Prostate gland (tissue), 2 donors: ENCODE measurements around the gene TPST2. TPM values are rescaled to one million over a fixed set of nuclear protein-coding genes. Genes with fewer than 3 reads are reported as not detected.

Source experiments
- DNase-seq: peaks from one replicate; pipeline ENCODE4 v3.0.0-alpha.2; 2019; ENCODE audit warnings: low spot score
- H3K27ac ChIP-seq, 2 donors: fragments of 200-600 bp; sonication (generic); 2 replicates each; pipeline ENCODE4 v1.5.1; 2017 to 2019
- H3K27me3 ChIP-seq: fragments of 200-600 bp; sonication (generic); replicated peaks from 2 replicates; pipeline ENCODE4 v1.5.1; 2019; ENCODE audit not compliant: insufficient read depth
- H3K36me3 ChIP-seq, 2 donors: fragments of 200-600 bp; sonication (generic); 1 replicate in 1 of 2; 2 replicates in 1 of 2; pipeline versions ENCODE4 v1.5.1 to v1.8.1; 2017 to 2019
- H3K4me1 ChIP-seq: fragments of 200-600 bp; sonication (generic); replicated peaks from 2 replicates; pipeline ENCODE4 v1.5.1; 2019
- H3K4me3 ChIP-seq, 2 donors: fragments of 200-600 bp; sonication (generic); 2 replicates each; pipeline ENCODE4 v1.5.1; 2017 to 2019
- H3K9me3 ChIP-seq: fragments of 200-600 bp; sonication (generic); 2 replicates; pipeline ENCODE4 v1.5.1; 2017
- CTCF ChIP-seq, 4 experiments: fragments of 200-600 bp in 2 of 4; fragments of 450-650 bp in 2 of 4; sonication (generic) in 2 of 4; IDR thresholded peaks; 1 replicate in 3 of 4; 2 replicates in 1 of 4; pipeline ENCODE4 v1.5.1; 2016 to 2019; ENCODE audit warnings: antibody characterized with exemption in 4 of 4, mild to moderate bottlenecking in 2 of 4, moderate library complexity in 2 of 4
- POLR2A ChIP-seq: fragments of 450-650 bp; IDR thresholded peaks from one replicate; pipeline ENCODE4 v1.6.1; 2016; ENCODE audit warnings: antibody characterized with exemption, mild to moderate bottlenecking
- POLR2AphosphoS5 ChIP-seq: sonication (generic); formaldehyde crosslinking; IDR thresholded peaks from one replicate; pipeline ENCODE4 v1.6.1; 2017; ENCODE audit warnings: antibody characterized with exemption
- WGBS: methylation state at CpG from one replicate; pipeline ENCODE4 v1.1.5; 2018; 5-methylcytosine and 5-hydroxymethylcytosine counted together
- intact Hi-C: fragments of 100-400 bp; cut with DNase I; formaldehyde crosslinking; loops from one replicate; pipeline ENCODE4 v1.14.2; 2022
- total RNA-seq, 2 donors: library from RNA; depleted of rRNA; stranded (reverse); fragments of >200 nt; gene quantifications; one replicate each; pipeline ENCODE4 v1.1.0, GENCODE V29; 2016

Gene TPST2
- total RNA-seq, 2 donors from 2014 or later, result 49.4 to 200 TPM

GRCh38 chr22:26514419-26515161 lies 75.3 kb downstream of the TPST2 start:
- H3K36me3 ChIP-seq, result peaks cover 0 to 4% of the 10 kb centered on the region in 2 donors
- H3K27ac ChIP-seq, result no peak overlapping the region
- intact Hi-C loops, result no loop called here
- H3K4me1 ChIP-seq, result peaks cover 9% of the 10 kb centered on the region
- H3K4me3 ChIP-seq, result no peak overlapping the region
- TF ChIP-seq POLR2A, result no peak
- TF ChIP-seq CTCF (IDR thresholded peaks at IDR 0.05), result no peak
- TF ChIP-seq POLR2AphosphoS5, result no peak
- DNase-seq, result no peak
- no peaks in the 10 kb centered on the region for H3K27me3 ChIP-seq
- WGBS, result 94% methylated on average over 12 of the region's 12 CpGs
- no peaks in the 10 kb centered on the region for H3K9me3 ChIP-seq

GRCh38 chr22:26513838-26514237 lies 76.1 kb downstream of the TPST2 start:
- no peaks in the 10 kb centered on the region for H3K27me3 ChIP-seq
- no peak for TF ChIP-seq CTCF (IDR thresholded peaks at IDR 0.05)
- no peak for TF ChIP-seq POLR2AphosphoS5
- TF ChIP-seq POLR2A, result no peak
- intact Hi-C loops, result no loop called here
- H3K36me3 ChIP-seq, result peaks cover 4 to 6% of the 10 kb centered on the region in 2 donors
- H3K4me3 ChIP-seq, result no peak overlapping the region
- peaks cover 9% of the 10 kb centered on the region for H3K4me1 ChIP-seq
- no peak overlapping the region for H3K27ac ChIP-seq
- no peak for DNase-seq
- 65% methylated on average over 1 of the region's 1 CpG for WGBS
- no peaks in the 10 kb centered on the region for H3K9me3 ChIP-seq

DNA sequence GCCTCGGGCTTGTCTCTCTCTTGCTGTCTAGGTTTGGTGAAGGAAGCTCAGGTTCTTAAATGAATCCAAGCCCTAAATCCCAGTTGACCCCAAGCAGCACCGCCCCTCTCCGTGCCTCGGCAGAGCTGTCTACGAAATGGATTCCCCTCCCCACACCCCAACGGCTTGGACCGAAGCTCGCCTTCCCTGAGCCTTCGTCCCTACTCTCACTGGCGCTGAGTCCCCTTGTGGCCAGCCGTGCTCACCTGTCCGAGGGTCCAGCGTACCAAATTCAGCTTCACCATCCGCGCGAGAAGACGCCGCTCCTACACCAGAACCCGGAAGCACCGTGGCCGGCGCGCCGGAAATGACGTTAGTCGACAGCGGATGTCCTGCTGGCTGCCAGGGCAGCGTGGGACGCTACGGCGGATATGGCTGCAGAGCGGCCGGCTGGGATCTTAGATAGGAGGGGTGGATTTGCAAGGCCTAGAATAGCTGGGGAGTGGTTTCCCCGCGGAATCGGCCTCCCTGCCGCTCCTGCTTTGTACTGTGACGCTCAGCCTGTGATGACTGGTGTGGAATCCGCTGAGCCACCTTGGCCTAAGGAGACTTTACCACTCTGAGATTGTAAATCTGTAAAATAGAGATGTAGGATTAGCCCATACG lies 77.7 kb downstream of the TPST2 start, which contains the start of gene TFIP11:
TSS of gene TFIP11 (minus strand) at position 325 of the 645 bp plus-strand sequence. CDS start 2,201 bp downstream, outside the sequence.
- TF ChIP-seq CTCF (IDR thresholded peaks at IDR 0.05) (peak in 1 of 4 experiments; percentile 20), POLR2AphosphoS5 (peak; percentile 99), POLR2A (no peak)
- Histone ChIP-seq H3K27ac (peak within 1 kb of the TSS; percentile 66 to 72), H3K36me3 (peaks cover 4 to 6% of the 10 kb centered on the region in 2 donors), H3K9me3 (no peaks in the 10 kb centered on the region), H3K27me3 (no peaks in the 10 kb centered on the region), H3K4me1 (peaks cover 9% of the 10 kb centered on the region), H3K4me3 (peak within 1 kb of the TSS; percentile 84 to 86)
- intact Hi-C loops, result no loop called here
- WGBS, result under 1% methylated on average over 40 of the region's 40 CpGs
- peak; percentile 93 for DNase-seq

DNA sequence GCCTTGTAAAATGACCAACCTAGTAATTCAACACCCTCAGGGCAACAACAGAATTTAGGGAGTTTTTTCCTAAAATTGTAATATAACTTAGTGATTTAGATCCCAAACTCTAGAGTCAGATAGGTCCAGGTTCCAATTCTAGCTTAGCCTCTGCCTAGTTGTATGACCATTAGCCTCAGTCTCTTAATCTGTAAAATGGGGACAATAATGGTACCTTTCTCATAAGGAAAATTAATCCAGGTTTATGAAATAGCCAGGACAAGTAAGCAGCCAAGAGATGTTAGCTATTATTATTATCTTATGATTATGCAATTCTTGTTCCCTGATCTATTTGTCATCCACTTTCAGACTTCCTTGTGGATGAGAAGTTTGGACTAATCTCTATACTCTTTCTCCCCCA lies 81.8 kb downstream of the TPST2 start:
- no peak for DNase-seq
- intact Hi-C loops, result no loop called here
- H3K4me1 ChIP-seq, result peaks cover 8% of the 10 kb centered on the region
- no peaks in the 10 kb centered on the region for H3K27me3 ChIP-seq
- H3K4me3 ChIP-seq, result no peak overlapping the region
- no peak overlapping the region for H3K27ac ChIP-seq
- H3K9me3 ChIP-seq, result no peaks in the 10 kb centered on the region
- peaks cover 24 to 26% of the 10 kb centered on the region in 2 donors for H3K36me3 ChIP-seq
- TF ChIP-seq POLR2A, result no peak
- TF ChIP-seq CTCF (IDR thresholded peaks at IDR 0.05), result no peak
- no peak for TF ChIP-seq POLR2AphosphoS5
